ENCODE data around the gene ZBED4. TPM values are rescaled to one million over a fixed set of nuclear protein-coding genes. Genes with fewer than 3 reads are reported as not detected.
A peak's percentile ranks its signal among the peaks of the same experiment; 100 is the strongest.

Gene ZBED4
- total RNA-seq, 1 donor from 2014 or later, result 11.8 TPM

DNA sequence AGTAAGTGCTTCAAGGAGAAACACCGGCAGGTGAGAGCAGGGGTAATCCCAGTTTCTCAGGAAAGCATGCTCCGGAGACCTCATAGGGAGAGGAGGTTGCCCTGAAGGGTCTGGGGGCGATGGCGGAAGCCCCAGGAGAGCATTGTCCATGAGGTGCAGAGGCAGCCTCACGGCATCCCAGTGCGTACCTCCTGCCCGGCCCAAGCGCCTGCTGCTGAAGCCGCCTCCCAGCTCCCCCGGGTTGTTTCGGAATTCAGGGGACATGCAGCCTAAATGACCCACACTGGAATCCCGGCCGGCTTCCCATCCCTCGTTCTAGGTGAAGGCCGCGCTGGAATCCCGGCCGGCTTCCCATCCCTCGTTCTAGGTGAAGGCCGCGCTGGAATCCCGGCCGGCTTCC, 2.7 kb downstream of the ZBED4 start:
- DNase-seq, result peak; percentile 58
- no peak overlapping the region for H3K4me3 ChIP-seq

DNA sequence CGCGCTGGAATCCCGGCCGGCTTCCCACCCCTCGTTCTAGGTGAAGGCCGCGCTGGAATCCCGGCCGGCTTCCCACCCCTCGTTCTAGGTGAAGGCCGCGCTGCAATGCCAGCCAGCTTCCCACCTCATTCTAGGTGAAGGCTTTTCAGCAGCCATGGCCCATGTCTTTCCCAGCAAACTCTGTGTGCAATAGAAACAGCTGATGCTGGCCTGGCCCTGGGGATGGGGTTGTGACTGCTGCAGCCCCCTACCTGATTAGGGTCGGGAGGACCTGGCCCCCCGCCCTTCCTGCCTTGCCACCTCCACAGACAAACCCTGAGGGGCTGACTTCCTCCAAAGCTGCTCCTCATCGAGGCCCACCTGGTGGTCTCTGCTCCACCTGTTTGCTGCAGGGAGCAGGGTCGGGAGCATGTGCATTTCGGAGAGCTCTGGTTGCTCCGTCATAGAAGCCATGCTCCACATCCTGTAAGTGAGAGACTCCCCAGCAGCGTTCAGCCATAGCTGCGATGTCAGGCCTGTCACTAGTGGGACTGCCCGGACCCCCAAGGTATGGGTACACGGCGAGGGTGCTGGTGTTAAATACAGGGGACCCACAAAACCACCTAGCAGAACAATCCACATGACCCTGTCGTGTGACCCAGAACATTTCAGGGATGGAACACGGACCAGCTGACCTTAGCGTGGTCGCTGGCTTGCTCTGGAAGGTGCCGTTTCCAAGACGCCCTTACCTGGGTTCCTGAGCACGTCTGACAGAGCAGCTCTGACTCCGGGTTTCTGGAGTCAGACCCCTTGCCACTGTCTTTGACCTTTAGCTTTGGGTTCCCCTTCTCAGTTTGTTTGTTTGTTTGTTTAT, 3.3 kb downstream of the ZBED4 start:
- DNase-seq, result no peak
- no peak overlapping the region for H3K27ac ChIP-seq
- no peak overlapping the region for H3K4me3 ChIP-seq
- no peaks in the 10 kb centered on the region for H3K9me3 ChIP-seq
- TF ChIP-seq, protein P1, sequence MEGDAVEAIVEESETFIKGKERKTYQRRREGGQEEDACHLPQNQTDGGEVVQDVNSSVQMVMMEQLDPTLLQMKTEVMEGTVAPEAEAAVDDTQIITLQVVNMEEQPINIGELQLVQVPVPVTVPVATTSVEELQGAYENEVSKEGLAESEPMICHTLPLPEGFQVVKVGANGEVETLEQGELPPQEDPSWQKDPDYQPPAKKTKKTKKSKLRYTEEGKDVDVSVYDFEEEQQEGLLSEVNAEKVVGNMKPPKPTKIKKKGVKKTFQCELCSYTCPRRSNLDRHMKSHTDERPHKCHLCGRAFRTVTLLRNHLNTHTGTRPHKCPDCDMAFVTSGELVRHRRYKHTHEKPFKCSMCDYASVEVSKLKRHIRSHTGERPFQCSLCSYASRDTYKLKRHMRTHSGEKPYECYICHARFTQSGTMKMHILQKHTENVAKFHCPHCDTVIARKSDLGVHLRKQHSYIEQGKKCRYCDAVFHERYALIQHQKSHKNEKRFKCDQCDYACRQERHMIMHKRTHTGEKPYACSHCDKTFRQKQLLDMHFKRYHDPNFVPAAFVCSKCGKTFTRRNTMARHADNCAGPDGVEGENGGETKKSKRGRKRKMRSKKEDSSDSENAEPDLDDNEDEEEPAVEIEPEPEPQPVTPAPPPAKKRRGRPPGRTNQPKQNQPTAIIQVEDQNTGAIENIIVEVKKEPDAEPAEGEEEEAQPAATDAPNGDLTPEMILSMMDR (IDR thresholded peaks at IDR 0.05), result no peak
- ATAC-seq, result no peak
- intact Hi-C loops (cut with DNase I), result no loop called here
- H3K4me1 ChIP-seq, result peaks cover 19% of the 10 kb centered on the region
- no peaks in the 10 kb centered on the region for H3K27me3 ChIP-seq
- no peaks in the 10 kb centered on the region for H3K36me3 ChIP-seq

More for the DNA sequence above, 2.7 kb downstream of the ZBED4 start:
- TF ChIP-seq, protein P1 (IDR thresholded peaks at IDR 0.05), result no peak
- Histone ChIP-seq H3K27ac (no peak overlapping the region), H3K27me3 (no peaks in the 10 kb centered on the region), H3K4me1 (peaks cover 17% of the 10 kb centered on the region), H3K9me3 (no peaks in the 10 kb centered on the region), H3K36me3 (no peaks in the 10 kb centered on the region)
- intact Hi-C loops (cut with DNase I), result no loop called here
- ATAC-seq, result no peak

DNA sequence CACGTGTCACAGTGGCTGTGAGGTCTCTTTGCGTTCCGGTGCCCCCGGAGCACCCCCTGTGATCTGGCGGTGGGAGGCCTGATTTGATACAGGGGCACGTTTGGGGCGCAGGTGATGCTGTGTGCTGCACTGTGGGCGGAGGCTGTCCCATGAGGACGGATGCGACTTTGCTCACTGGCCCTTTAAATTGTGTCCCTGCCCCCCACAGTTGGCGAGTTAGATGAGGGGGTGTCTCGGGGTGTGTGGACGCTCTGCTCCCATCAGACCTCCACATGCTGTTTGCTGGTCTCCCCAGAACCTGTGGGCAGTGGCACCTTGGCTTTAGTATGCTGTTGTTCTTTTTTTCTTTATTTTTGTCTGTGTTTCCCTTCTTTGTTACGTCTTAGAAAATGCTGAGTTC, 5.2 kb downstream of the ZBED4 start:
- Histone ChIP-seq H3K27ac (no peak overlapping the region), H3K4me3 (no peak overlapping the region), H3K9me3 (no peaks in the 10 kb centered on the region), H3K4me1 (peaks cover 28% of the 10 kb centered on the region), H3K27me3 (no peaks in the 10 kb centered on the region), H3K36me3 (no peaks in the 10 kb centered on the region)
- ATAC-seq, result no peak
- intact Hi-C loops (cut with DNase I), result no loop called here
- DNase-seq, result peak; percentile 37
- TF ChIP-seq, protein P1 (IDR thresholded peaks at IDR 0.05), result no peak

DNA sequence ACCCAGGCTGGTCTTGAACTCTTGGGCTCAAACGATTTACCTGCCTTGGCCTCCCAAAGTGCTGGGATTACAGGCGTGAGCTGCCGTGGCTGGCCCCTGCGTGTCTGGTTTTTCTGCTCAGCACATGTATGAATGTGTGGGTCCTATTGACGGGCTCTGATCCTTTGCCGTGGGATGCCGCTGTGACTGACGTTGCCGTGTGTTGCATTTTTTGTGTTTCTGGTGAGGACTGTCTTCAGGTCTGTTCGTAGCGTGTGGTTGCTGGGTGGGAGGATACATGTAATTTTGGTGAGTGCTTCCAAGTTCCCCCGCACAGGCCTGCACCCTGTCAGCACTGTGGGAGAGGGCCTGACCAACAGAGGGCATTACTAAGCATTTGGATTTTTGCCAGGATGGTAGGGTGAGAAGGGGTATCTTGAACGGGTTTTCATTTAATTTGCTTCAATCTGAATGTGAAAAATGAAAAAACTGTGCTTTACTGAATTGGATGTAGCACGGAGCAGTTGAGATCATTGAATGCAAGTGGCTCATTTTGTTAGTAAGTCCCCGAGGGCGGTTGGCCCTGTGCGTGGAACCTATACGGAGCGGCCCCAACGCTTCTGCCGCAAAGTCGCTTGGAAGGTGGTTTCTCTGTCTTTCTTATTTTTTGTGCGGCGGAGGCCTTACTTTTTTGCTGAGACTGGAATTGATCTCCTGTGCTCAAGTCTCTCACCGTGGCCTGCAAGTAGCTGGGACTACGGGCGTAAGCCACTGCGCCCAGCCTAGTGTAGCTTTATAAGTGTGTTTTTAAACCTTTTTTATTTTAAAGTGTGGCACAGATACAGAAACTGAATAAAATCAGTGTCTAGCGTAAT, 8.2 kb downstream of the ZBED4 start:
- DNase-seq (peak; percentile 40), ATAC-seq (no peak)
- H3K27ac ChIP-seq, result no peak overlapping the region
- H3K4me1 ChIP-seq, result peaks cover 10% of the 10 kb centered on the region
- TF ChIP-seq, protein P1 (IDR thresholded peaks at IDR 0.05), result no peak
- no peaks in the 10 kb centered on the region for H3K27me3 ChIP-seq
- H3K9me3 ChIP-seq, result peaks cover 11% of the 10 kb centered on the region
- intact Hi-C loops (cut with DNase I), result no loop called here
- H3K36me3 ChIP-seq, result no peaks in the 10 kb centered on the region
- H3K4me3 ChIP-seq, result no peak overlapping the region

DNA sequence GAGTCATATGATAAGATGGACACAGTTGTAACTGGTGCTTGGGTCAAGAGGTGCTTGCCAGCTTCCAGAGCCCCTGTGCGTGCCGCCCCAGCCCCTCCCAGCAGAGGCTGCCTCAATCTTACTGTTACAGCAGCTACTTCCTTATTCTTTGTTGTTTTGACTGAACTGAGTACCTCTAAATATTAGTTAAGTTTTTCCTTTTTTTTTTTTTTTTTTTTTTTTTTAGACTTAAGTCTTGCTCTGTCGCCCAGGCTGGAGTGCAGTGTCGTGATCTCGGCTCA, 8.8 kb downstream of the ZBED4 start:
- TF ChIP-seq, protein P1 (IDR thresholded peaks at IDR 0.05), result no peak
- Histone ChIP-seq H3K4me1 (peaks cover 10% of the 10 kb centered on the region), H3K27me3 (no peaks in the 10 kb centered on the region), H3K27ac (no peak overlapping the region), H3K9me3 (peaks cover 11% of the 10 kb centered on the region), H3K4me3 (no peak overlapping the region), H3K36me3 (no peaks in the 10 kb centered on the region)
- DNase-seq (peak; percentile 68), ATAC-seq (peak; percentile 83)
- intact Hi-C loops (cut with DNase I), result no loop called here
